ENCODE results near the gene WDR48. TPM values are rescaled to one million over a fixed set of nuclear protein-coding genes. Genes with fewer than 3 reads are reported as not detected.

WDR48 gene
- total RNA-seq, 1 experiment from 2014 or later: 34.1 TPM

- intact Hi-C loops (cut with micrococcal nuclease; ENCODE audit: unreplicated experiment): no loop called here
- Mint-ChIP-seq H3K27ac (ENCODE audit: unreplicated experiment) (no peak overlapping the region), H3K9me3 (ENCODE audit: low read depth, unreplicated experiment) (no peaks in the 10 kb centered on the region), H3K4me1 (ENCODE audit: low read depth, unreplicated experiment) (peaks cover 40% of the 10 kb centered on the region), H3K36me3 (ENCODE audit: insufficient read depth, unreplicated experiment) (peaks cover 48% of the 10 kb centered on the region), H3K27me3 (ENCODE audit: unreplicated experiment) (no peaks in the 10 kb centered on the region), H3K4me3 (ENCODE audit: low read depth, unreplicated experiment) (no peak overlapping the region)
- BruUV-seq (replicated peaks): no TSS peak
- TF ChIP-seq CTCF (IDR thresholded peaks at IDR 0.05; ENCODE audit: unreplicated experiment): no peak
- no peak for DNase-seq
- CTCF ChIA-PET: no interaction called here
Observed at GRCh38 chr3:39102504-39103323, 50.9 kb downstream of the WDR48 start.

GRCh38 chr3:39103324-39103693 lies 51.5 kb downstream of the WDR48 start:
- no peak for TF ChIP-seq CTCF (IDR thresholded peaks at IDR 0.05; ENCODE audit: unreplicated experiment)
- CTCF ChIA-PET: no interaction called here
- Mint-ChIP-seq H3K4me1 (ENCODE audit: low read depth, unreplicated experiment) (peaks cover 44% of the 10 kb centered on the region), H3K4me3 (ENCODE audit: low read depth, unreplicated experiment) (no peak overlapping the region), H3K27ac (ENCODE audit: unreplicated experiment) (no peak overlapping the region), H3K9me3 (ENCODE audit: low read depth, unreplicated experiment) (no peaks in the 10 kb centered on the region), H3K27me3 (ENCODE audit: unreplicated experiment) (no peaks in the 10 kb centered on the region), H3K36me3 (ENCODE audit: insufficient read depth, unreplicated experiment) (peaks cover 54% of the 10 kb centered on the region)
- BruUV-seq (replicated peaks): no TSS peak
- intact Hi-C loops (cut with micrococcal nuclease; ENCODE audit: unreplicated experiment): no loop called here
- no peak for DNase-seq

GRCh38 chr3:39103791-39104552 lies 52.2 kb downstream of the WDR48 start:
- Mint-ChIP-seq H3K36me3 (ENCODE audit: insufficient read depth, unreplicated experiment) (peaks cover 57% of the 10 kb centered on the region), H3K9me3 (ENCODE audit: low read depth, unreplicated experiment) (no peaks in the 10 kb centered on the region), H3K27ac (ENCODE audit: unreplicated experiment) (no peak overlapping the region), H3K4me1 (ENCODE audit: low read depth, unreplicated experiment) (peaks cover 51% of the 10 kb centered on the region), H3K4me3 (ENCODE audit: low read depth, unreplicated experiment) (no peak overlapping the region), H3K27me3 (ENCODE audit: unreplicated experiment) (no peaks in the 10 kb centered on the region)
- TF ChIP-seq CTCF (IDR thresholded peaks at IDR 0.05; ENCODE audit: unreplicated experiment): no peak
- CTCF ChIA-PET: no interaction called here
- no peak for DNase-seq
- BruUV-seq (replicated peaks): no TSS peak
- intact Hi-C loops (cut with micrococcal nuclease; ENCODE audit: unreplicated experiment): no loop called here

DNA sequence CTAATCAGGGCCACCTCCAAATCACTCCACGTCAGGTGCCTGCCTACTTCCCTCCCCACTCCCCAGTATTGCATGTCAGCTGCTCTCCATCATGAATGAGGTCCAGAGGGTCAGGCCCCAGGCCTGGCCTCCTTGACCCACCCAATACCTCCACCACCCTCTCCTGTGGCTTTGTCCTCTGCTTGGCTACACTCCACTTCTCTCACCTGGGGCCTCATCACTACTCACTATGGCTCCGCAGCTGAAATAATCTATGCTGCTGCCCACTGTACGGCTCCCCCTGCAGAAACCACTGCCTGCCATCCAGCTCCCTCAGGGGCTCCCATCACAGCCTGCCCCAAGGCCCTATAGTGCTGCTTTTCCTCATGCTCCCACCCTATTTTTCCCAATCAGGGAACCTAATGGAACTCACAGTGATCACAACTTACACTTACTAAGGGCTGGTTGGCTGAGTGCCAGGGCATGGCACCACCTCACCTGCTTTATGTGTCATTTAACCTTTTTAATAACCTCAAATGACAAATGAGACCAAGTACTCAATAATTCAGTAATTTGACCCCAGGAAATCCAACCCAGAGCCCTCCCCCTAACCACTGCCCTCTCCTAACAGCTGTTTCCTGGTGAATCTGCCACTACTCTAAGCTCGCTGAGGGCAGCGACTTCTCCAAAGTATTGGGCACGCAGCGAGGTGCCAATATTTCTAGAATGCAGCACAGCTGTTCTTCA lies 53.3 kb downstream of the WDR48 start:
- no peaks in the 10 kb centered on the region for H3K9me3 Mint-ChIP-seq (ENCODE audit: low read depth, unreplicated experiment)
- peak overlapping the region; percentile 83 for H3K27ac Mint-ChIP-seq (ENCODE audit: unreplicated experiment)
- intact Hi-C loops (cut with micrococcal nuclease; ENCODE audit: unreplicated experiment): no loop called here
- DNase-seq: peak; percentile 37
- BruUV-seq (replicated peaks): no TSS peak
- H3K27me3 Mint-ChIP-seq (ENCODE audit: unreplicated experiment): no peaks in the 10 kb centered on the region
- H3K4me3 Mint-ChIP-seq (ENCODE audit: low read depth, unreplicated experiment): peak overlapping the region; percentile 92
- no peak for TF ChIP-seq CTCF (IDR thresholded peaks at IDR 0.05; ENCODE audit: unreplicated experiment)
- CTCF ChIA-PET: interaction anchor here (1.6 to 1.7 kb wide), 2 partner anchors 11 to 21 kb away, joined by 4 to 5 read pairs; no protein-coding TSS in a partner anchor
- H3K36me3 Mint-ChIP-seq (ENCODE audit: insufficient read depth, unreplicated experiment): peaks cover 50% of the 10 kb centered on the region
- H3K4me1 Mint-ChIP-seq (ENCODE audit: low read depth, unreplicated experiment): peaks cover 52% of the 10 kb centered on the region

Measured in Calu3 (cell line).